CD4-positive, alpha-beta T cell treated with Interferon gamma for 1 hour (primary cell): ENCODE results near the gene CASTOR1.

ENCODE experiments used
- DNase-seq: peaks from one replicate; pipeline ENCODE4 v3.0.0-alpha.2; 2020

CASTOR1 gene

GRCh38 chr22:30284172-30284571 is 5.1 kb downstream of the CASTOR1 start:
- DNase-seq: no peak

- no peak for DNase-seq
These were observed 6.0 kb downstream of the CASTOR1 start for GRCh38 chr22:30283342-30283741.

- DNase-seq: no peak
These were observed 6.7 kb downstream of the CASTOR1 start for GRCh38 chr22:30282616-30283046.

- no peak for DNase-seq
These were observed 8.8 kb downstream of the CASTOR1 start for GRCh38 chr22:30280505-30280904.

GRCh38 chr22:30279932-30280331 is 9.4 kb downstream of the CASTOR1 start:
- no peak for DNase-seq

- DNase-seq: peak; percentile 48
These were observed 10.1 kb downstream of the CASTOR1 start for GRCh38 chr22:30279046-30279788.

- no peak for DNase-seq
These were observed 11.6 kb downstream of the CASTOR1 start for GRCh38 chr22:30277547-30278344.

GRCh38 chr22:30276039-30276438 is 13.3 kb downstream of the CASTOR1 start:
- no peak for DNase-seq

GRCh38 chr22:30275625-30276024 is 13.7 kb downstream of the CASTOR1 start:
- DNase-seq: peak; percentile 36

GRCh38 chr22:30274437-30274812 is 14.9 kb downstream of the CASTOR1 start:
- DNase-seq: no peak

- no peak for DNase-seq
These were observed 15.4 kb downstream of the CASTOR1 start for GRCh38 chr22:30273711-30274436.

- DNase-seq: peak; percentile 47
These were observed 16.3 kb downstream of the CASTOR1 start for GRCh38 chr22:30272781-30273601.

GRCh38 chr22:30270832-30271231 is 18.5 kb downstream of the CASTOR1 start:
- peak; percentile 87 for DNase-seq

GRCh38 chr22:30268331-30268730 is 21.0 kb downstream of the CASTOR1 start:
- no peak for DNase-seq

GRCh38 chr22:30267382-30268302 is 21.7 kb downstream of the CASTOR1 start:
- DNase-seq: peak; percentile 56

- DNase-seq: peak; percentile 83
These were observed 22.6 kb downstream of the CASTOR1 start, which contains the start of gene OSM for GRCh38 chr22:30266445-30267381. OSM (minus strand) TSS chr22:30266851; CDS start chr22:30266799, 52 bp downstream.

GRCh38 chr22:30265823-30266444 is 23.4 kb downstream of the CASTOR1 start:
- DNase-seq: peak; percentile 89

- DNase-seq: no peak
These were observed 24.1 kb downstream of the CASTOR1 start for GRCh38 chr22:30265131-30265720.

GRCh38 chr22:30263883-30264282 is 25.4 kb downstream of the CASTOR1 start:
- no peak for DNase-seq
